Measurements from ENCODE around the gene C1QTNF6.

C1QTNF6 gene

DNA sequence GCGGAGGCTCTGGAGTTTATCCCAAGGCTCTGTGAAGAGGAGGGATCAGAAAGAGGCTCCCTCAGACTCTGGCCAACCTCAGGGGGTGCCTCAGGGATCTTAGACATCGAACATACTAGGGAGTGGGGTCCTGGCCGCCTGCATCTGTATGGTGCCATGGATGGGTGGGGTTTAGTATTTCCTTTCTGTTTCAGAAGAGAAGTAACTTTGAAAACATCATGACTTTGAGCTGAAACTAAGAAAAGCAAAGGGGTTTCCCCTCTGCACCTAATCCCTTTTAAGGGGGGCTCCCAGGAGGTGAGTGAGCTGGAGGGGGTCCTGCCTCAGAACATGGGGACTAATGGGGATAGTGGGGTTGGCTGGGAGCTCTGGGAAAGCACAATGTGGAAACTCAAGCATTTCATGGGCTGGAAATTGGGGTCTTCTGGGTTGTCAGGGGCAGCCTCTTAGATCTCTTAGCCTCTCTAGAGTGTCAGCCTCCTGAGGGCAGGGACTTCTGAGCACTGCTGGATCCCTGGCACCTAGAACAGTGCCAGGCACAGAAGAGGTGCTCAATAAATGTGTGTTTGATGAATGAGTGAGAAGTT lies 36.0 kb upstream of the C1QTNF6 start:
- DNase-seq, result no peak

DNA sequence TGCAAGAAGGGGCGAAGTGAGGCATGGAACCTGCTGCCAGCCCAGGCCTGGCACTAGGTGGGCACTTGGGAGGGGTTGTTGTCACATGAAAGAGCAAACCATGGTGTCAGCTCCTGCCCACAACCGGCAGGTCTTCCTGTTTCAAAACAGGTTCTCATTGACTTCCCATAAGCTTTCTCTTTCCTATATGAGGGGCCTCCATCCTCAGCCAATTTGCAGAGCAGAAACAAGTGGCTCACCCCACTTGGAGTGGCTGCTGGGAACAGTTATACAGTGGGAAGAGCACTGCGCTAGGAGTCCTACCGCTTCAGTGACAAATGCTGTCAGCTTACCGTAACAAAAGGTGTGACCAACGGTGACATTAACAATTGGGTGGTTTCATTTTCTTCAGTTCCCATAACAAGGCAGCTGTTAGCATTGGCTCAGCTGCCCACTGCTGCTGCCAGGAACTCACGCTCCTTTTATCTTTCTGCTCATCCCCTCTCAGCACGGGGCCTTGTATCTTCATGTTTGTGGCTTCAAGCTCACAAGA lies 34.5 kb upstream of the C1QTNF6 start:
- DNase-seq, result no peak

DNA sequence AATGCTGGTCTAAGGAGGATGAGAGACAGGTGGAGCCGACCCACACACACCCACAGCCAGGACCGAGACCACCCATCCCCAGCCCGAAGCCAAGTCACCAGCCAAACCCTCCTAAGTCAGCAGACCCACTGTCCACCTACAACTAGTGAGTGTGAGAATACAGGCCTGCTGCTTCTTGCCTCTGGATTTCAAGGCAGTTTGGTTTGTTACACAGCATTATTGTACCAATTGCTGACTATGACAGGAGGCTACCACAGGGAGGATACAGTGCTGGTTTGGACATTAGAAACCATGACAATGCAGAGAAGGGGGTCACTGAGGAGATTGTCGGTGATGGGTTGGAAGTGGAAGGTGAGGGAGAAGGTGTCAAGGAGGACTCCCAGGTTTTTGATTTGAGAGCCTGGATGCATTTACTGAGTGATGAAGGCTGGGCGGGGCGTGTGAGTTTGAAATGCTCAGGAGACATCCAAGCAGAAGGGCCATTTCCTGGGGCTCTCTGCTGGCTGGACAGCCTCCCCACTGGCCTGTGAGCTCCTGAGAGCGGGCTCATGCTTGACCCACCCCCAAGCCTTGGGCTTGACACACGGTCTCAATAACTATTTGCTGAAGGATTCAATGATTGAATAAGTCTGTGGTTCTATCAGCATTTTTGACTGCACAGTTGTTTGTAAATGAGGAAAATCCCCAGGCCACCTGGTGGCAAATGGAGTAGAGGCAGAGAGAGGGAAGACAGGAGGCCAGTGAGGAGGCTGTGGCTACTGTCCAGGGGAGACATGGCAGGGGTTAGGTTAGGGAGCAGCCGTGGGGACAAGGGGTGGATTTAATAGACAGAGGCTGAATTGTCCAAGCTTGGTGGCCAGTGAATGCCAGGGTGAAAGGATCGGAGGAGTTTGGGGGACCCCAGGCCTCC lies 33.6 kb upstream of the C1QTNF6 start:
- DNase-seq, result no peak

DNA sequence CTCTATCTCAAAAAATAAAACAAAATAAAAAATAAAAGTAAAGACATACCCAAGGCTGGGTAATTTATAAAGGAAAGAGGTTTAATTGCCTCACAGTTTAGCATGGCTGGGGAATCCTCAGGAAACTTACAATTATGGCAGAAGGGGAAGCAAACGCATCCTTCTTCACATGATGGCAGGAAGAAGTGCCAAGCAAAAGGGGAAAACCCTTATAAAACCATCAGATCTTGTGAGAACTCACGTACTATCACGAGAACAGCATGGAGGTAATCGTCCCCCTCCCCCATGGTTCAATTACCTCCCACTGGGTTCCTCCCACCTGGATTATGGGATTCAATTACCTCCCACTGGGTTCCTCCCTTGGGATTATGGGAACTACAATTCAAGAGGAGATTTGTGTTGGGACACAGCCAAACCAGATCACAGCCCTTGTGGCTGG lies 32.5 kb upstream of the C1QTNF6 start:
- no peak for DNase-seq

DNA sequence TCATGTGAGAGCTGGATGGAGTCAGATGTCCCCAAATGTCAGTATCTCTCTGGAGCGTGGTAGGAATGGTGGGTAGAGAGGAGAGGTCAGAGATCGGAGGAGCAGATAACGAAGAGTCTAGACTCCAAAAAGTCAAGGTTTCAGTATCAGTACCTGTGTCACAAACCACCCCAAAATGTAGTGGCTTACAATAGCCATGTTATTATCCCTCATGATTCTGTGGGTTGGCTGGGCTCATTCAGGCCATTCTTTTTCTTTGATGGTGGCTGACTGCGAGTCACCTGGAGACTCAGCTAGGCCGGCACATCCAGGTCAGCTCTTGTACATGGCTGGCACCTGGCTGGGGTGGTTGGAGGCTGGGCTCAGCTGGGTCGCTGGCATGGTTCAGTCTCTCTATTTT lies 31.5 kb upstream of the C1QTNF6 start:
- no peak for DNase-seq

DNA sequence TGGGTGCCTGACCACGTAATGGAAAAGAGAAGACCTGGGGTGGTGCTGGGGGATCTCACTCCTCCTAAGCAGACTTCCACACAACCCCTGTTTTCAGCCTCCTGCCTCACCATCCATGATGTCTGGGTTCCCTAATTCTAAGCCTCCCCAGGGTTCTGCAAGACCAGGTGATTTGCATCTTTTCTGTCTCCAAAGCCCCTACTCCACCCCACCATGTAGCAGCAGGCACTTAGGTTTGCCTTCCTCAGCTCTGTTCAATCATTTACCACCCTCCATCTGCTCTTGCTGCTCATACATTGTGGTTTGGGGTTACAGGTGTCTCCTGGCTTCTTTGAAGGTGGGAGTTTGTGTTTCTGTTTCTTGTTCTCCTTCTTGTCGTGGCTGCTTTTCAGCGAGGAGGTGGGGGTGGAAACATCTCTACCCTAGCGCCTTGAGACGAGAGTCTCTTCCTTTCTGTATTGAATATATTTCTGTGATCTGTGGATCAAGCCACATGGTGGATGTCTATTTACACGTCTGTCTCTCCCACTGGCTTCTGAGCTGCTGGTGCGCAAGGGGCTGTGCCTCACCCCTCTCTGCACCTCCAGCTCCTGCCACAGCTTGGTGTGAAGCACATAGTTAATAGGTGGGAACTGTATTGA lies 30.8 kb upstream of the C1QTNF6 start:
- DNase-seq, result no peak

DNA sequence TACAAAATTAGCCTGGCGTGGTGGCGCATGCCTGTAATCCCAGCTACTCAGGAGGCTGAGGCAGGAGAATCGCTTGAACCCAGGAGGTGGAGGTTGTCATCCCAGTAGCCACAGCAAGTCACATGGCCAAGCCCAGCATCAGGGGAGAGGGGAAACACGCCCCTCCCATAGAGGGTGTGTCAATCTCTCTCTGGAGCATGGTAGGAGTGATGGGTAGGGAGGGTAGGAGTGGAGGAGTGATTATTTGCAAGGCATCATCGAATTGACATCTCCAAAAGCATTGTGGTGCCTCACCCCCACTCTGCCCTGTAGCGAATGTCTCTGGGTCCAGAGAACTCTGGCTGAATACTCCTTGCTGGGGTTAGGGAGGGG lies 30.3 kb upstream of the C1QTNF6 start:
- no peak for DNase-seq

DNA sequence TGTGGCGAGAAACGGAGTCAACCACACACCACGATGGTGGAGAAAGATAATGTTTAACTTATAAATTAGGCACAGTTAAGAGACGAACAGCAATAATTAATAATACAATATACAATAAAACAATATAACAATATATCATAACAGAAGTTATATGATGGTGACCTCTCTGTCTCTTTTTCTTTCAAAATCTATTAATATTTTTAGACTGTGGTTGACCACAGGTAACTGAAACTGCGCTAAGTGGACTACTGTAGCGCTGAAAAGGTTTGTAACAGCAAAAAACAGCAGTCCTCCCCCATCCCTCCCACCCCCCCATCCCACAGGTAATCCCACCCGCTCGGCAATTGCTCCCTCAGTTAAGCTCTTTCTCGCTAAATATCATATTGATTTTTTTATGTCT lies 27.8 kb upstream of the C1QTNF6 start:
- no peak for DNase-seq

DNA sequence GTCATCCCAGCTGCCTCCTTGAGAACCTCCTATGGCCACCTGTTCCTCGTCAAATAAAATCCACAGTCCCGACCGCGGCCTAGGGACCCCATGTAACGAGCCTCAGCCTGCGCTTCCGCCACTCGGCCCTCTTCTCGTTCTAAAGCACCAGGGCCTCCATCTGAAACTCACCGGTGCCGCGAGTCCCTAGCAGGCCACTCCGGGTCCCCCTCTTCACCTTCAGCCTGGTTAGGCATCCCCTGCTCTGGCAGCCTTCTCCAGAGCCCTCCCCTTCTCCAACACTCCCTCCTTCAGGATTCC lies 26.6 kb upstream of the C1QTNF6 start:
- DNase-seq, result no peak

DNA sequence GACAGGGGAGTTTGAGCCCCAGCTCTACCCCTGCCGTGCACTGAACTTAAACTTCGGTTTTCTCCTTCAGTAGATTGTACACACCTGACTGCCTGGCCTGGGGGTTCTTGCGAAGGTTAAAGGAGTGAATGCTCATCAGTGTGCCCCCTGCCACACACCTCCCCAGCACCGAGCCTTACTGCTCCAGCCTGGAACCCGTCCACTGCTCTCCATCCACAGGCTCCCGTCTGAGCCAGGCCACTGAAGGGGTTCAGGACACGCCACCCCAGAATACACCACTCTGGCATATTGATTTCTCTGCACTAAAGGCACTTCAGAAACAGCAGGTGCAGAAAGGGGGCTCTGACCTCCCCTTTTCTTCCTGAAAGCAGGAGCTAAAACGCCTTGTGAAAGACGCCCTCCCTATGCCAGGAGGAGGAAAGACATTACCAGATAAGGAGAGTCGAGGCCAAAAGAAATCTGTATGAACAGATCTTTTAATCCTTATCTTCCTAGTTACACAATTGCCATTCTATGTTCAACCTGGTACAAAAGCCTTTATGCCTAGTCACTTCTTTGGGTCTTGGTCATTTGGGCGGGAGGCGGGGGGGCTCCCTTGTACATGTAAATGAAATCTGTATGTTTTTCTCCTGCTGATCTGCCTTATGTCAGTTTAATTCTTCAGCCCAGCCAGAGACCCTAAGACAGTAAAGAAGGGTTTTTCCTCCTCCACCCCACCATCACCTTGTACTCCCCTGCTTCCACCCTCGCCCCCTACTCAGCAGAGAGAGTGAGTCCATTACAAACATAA lies 26.1 kb upstream of the C1QTNF6 start:
- DNase-seq, result no peak

DNA sequence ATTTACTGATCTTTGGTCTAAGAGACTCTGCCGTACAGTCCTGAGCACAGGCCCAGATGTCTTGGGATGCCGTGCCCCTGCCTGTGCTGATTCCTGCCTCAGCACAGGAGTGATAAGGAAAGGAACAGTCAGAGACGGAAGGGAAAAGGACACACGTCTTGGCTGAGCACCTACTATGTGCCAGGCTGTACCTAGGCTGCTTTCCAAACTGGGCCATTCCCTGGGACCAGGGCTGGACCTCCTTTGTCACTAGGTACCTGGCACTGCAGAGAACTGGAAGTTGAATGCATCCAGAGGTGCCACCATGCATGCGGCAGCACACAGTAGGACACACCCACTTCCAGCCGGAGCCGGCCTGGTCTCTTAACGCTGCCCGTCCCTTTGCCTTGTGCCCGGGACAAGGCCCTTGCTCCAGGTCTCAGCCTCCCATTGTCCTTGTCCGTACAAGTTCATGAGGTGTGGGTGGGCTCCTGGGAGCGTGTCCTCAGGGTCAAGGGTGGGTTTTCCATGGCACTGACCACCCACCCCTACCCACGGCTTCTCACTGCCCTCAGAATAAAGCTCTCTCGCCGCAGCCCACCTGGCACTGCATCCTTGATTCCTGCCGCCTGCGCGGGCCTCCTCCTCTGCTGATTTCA lies 25.3 kb upstream of the C1QTNF6 start:
- DNase-seq, result no peak

DNA sequence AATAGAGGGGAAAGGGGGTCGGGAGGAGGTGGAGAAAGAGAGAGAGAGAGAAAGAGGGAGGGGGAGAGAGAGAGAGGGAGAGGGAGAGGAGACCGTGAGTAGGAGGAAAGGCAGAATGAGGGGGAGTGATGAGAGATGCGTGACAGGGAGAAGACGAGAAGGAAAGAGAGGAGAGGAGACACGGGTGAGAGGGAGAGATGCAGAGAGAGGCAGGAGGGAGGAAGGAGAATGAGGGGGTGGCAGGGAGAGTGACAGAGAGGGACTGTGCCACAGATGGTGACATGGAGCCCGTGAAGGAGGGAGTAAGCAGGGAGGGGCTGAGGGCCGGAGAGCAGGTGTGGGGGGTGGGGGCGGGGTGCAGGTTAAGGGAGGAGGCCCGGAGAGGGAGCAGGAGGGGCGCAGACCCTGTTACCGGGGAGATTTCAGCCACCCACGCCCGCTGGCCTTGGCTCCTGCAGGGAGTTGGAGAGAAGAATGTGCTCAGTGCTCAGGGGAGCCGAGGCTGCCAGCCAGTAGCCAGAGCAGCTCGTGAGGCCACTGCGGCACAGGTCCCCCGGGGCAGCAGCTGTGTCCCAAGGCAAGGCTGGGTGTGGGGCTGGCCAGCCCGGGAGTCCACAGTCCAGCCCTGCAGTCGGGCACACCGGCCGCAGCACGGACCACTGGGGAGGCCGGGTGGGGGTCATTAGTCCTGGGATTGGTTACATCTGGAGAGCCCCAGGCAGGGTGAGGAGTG lies 24.3 kb upstream of the C1QTNF6 start, which contains the start of gene SSTR3:
Gene SSTR3, minus strand, starts transcription at position 304 of the 733 bp plus-strand sequence. CDS start 4,674 bp downstream, outside the sequence.
- no peak for DNase-seq

DNA sequence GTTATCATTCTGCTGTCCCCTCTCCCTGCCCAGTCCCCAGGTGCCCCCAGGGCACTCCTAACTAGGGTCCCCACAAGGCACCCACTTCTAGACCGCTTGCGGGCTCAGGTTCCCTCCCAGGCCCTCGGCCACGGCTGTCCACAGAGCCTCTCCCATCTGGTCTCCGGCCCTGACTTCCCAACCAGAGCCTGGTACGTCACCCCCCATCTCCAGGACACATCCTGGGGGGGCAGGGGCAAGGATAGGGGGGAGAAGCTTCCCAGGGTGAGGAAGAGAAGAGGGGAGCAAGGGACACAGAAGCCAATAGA lies 23.8 kb upstream of the C1QTNF6 start:
- no peak for DNase-seq

DNA sequence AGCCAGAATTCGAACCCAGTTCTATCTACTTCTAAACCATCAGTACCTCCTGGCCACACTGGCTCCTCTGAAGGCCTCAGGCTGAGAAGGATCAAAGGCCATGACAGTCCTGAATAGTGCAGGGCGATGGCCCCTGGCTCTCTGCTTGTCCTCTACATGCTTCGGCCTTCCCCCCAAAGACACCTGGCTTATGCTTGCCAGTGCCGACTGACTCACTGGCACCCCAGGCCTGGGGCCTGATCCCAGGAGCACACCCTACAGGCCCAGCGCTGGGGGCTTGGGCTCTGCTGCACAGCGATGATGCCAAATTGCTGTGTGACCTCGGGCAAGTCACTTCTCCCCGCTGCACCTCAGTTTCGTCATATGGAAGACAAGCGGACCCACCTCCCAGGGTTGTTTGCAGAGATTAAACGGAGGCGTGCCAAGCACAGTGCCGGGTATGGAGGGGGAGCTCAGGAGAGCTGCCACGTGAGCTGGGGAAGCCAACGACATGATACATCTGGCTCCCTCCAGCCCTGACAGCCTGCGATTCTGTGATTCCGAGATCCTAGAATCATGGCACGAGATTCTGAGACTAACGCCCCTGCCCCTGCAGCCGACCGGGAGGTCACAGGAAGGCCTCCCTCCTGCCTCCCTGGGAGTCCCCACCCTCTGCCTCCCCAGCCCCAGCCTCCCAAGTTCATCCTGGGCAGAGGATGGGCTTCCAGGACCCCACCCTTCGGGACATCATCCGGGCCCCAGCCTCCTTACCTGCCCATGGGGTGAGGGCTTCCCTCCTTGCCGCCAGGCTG lies 23.2 kb upstream of the C1QTNF6 start:
- DNase-seq, result no peak

DNA sequence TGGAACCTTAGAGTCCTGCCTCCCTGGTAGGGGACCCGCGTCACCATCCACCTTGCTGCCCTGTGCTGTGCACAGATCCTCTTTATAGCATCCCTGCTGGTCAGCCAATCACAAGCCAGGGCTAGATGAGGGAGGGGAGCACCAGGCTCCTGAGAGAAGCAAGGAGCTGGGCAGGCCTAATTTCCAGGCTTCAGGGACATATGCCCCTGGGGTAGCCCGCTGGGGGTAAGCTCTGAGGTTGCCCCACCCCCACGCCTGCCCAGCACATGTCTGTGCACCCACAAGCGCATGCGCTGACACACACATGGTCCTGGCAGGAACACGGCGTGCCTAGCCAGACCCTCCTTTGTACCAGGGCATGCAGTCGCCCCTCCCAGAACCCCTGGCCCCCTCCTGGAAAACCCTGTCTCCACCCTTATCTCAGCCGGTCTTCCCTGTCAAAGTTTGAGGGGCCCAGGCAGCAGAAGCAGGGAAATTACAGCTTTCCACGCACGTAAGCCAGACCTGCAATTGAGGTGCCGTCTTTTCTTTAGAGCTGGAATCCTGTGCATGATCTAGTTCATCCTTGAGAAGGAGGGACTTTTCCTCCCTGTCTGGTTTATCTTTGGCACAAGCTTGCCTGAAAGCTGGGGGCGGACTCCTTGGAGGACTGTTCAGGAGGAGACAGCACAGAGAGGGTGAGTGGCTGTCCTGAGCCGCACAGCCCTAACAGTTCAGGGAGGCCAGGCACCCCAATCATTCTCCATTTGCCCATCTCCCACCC lies 22.2 kb upstream of the C1QTNF6 start:
- no peak for DNase-seq

DNA sequence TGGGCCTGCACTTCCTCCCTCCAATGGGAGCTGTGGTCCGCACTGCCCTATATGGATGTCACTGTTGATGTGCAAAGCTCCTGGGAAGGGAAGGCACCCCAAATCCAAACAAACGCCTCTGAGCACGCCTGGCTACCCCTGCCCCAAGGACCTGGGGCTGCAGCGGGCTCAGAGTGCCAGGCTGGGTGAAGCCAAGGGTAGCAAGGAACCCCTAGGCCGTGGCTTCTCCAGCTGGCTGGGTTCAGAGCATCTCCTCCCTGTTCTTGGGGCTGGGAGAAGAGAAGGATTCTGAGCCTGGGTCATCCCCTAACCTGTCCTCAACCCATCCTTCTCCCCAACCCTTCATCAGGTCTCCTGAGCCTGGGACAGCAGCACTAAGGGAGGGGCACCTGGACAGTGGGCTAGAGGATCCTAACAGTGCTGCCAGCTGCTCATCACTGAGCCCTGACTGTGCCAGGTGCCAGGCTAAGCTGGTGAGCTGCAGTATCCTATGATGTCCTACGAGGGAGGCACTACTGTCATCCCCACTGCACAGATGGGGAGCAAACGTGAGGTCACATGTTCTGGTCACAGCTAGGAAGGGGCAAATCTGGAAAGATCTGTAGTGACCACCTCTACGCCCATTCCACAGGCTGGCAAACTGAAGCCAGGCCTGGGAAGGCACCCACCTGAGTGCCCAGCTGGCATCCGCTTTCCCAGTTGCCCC lies 21.2 kb upstream of the C1QTNF6 start:
- DNase-seq, result no peak

DNA sequence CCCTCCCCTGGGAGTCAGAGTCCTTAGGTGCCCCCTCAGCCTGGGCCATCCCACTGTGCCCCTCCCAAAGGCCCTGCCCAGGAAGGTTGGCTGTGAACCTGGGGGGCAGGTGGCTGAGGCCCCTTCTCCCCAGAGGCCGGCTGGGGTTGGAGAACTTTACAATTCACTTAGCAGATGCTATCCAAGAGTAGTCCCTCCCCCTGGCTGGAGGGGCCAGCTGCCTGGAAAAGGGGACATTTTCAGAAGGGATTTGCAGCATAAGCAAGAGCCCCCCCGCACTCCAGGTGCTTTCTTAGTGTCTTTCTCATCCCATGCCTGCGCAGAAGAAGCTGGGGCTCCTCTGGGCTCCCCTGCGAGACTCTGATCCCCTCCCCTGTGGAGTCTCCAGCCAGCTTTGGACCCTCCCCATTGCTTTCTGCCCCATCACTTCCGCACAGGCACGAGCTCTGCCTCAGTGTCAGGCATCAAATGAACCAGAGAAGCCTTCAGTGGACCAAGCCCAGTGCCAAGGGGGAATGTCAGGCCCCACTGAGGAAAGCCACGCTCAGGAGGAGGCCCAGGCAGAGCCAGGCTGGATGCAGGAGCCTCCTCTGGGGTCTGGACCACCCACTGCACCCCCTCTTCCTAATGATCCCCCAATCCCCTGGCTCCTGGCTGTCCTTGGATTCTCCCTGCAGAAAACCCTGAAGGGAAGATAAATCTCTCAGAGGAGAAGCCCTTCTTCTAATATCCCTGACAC lies 20.5 kb upstream of the C1QTNF6 start:
- no peak for DNase-seq

DNA sequence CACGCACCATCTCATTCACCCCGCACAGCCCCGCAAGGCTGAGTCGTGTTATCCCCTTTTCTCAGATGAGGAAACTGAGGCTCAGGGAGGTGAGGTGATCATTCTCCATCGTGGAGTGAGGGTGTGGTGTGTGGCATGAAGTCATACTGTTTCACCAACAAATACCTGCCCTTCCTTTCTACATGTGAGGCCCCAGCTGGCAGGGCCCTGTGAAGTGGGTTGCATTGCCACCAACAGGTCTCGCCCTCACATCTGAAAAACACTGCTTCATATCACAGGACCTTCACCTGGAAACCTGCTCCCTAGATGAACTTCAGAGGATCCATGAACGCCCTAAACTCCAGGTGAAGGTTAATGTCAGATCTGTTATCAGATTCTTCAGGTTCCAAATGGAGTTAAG lies 19.9 kb upstream of the C1QTNF6 start:
- no peak for DNase-seq
